Bronchial epithelial cell (primary cell): ENCODE measurements around the gene DNAH11. TPM values are rescaled to one million over a fixed set of nuclear protein-coding genes. Genes with fewer than 3 reads are reported as not detected.

Source experiments
- DNase-seq: peaks from one replicate; pipeline ENCODE4 v3.0.0-alpha.2; 2010; ENCODE audit warnings: low read depth
- FAIRE-seq: peaks from 2 replicates; lab custom pipeline; 2011; peaks lifted over from hg19 to GRCh38; lab: Jason Lieb, UNC
- H3K27me3 ChIP-seq: 2 replicates; pipeline ENCODE4 v1.5.1; 2011; ENCODE audit warnings: low read length; ENCODE audit not compliant: control insufficient read depth, insufficient read depth
- H3K36me3 ChIP-seq: 2 replicates; pipeline ENCODE4 v1.5.1; 2011; ENCODE audit warnings: low read length; ENCODE audit not compliant: control insufficient read depth, insufficient read depth
- H3K4me3 ChIP-seq: 2 replicates; pipeline ENCODE4 v1.5.1; 2011; ENCODE audit warnings: mild to moderate bottlenecking, low read depth, low read length, control low read depth
- CTCF ChIP-seq: IDR thresholded peaks from 2 replicates; pipeline ENCODE4 v1.5.1; 2011; ENCODE audit warnings: mild to moderate bottlenecking, moderate library complexity, low read length, control low read depth, inconsistent platforms; ENCODE audit not compliant: insufficient read depth, severe bottlenecking
- total RNA-seq: library from RNA; depleted of rRNA; stranded (reverse); fragments of >200 nt; gene quantifications from 2 replicates; pipeline ENCODE4 v1.2.1, GENCODE V29; 2014

The DNAH11 gene
- total RNA-seq, 1 donor from 2014 or later: 2.6 TPM

DNA sequence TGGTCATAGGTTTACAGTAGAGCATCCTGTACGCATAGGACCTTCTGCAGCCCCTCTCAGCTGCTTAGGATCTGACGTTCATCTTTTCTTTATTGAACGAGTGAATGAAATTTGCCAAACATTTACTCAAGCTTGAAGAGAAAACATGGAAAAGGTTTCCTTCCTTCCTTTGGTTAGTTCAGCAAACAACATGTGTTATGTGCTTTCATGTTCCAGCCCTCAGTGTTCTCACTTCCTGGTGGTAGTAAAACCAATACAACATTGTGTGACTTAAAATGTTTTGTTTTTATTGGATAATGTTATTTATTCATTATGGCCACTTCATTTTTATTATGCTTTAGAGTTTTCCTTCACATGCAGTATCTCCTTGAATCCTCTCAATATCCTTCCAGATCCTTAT is 404.2 kb downstream of the DNAH11 start:
- no peak for TF ChIP-seq CTCF
- DNase-seq (no peak), FAIRE-seq (no peak)
- Histone ChIP-seq H3K36me3 (no peaks in the 10 kb centered on the region), H3K27me3 (no peaks in the 10 kb centered on the region), H3K4me3 (no peak overlapping the region)

GRCh38 chr7:21947946-21948345 is 405.1 kb downstream of the DNAH11 start:
- DNase-seq (no peak), FAIRE-seq (no peak)
- no peak for TF ChIP-seq CTCF
- H3K36me3 ChIP-seq: no peaks in the 10 kb centered on the region
- no peak overlapping the region for H3K4me3 ChIP-seq
- no peaks in the 10 kb centered on the region for H3K27me3 ChIP-seq

GRCh38 chr7:21948364-21948763 is 405.5 kb downstream of the DNAH11 start:
- no peak for FAIRE-seq
- no peaks in the 10 kb centered on the region for H3K36me3 ChIP-seq

GRCh38 chr7:21948887-21949540 is 406.2 kb downstream of the DNAH11 start:
- FAIRE-seq: peak; percentile 47

More at GRCh38 chr7:21948364-21948763, 405.5 kb downstream of the DNAH11 start:
- DNase-seq: no peak
- no peak for TF ChIP-seq CTCF
- no peak overlapping the region for H3K4me3 ChIP-seq
- H3K27me3 ChIP-seq: no peaks in the 10 kb centered on the region

More at GRCh38 chr7:21948887-21949540, 406.2 kb downstream of the DNAH11 start:
- Histone ChIP-seq H3K4me3 (no peak overlapping the region), H3K27me3 (no peaks in the 10 kb centered on the region), H3K36me3 (no peaks in the 10 kb centered on the region)
- TF ChIP-seq CTCF: no peak
- no peak for DNase-seq

Other genes starting within 250 kb of the DNAH11 start
- 5.3 and 7.3 TPM in 2 replicates for gene SP4, start 115.0 kb upstream of the DNAH11 start, total RNA-seq